IPS DF 4.7 (cell line): ENCODE results near the gene TMEM272.
"Not testable (repeated sequence)": the region's sequence is repeated elsewhere in the genome, so short reads cannot be mapped to it uniquely, and the experiment has no call there.

Source experiments
- DNase-seq: peaks from one replicate; pipeline ENCODE4 v3.0.0-alpha.2; 2013; ENCODE audit warnings: low spot score; ENCODE audit errors: extremely low read depth

The TMEM272 gene

DNA sequence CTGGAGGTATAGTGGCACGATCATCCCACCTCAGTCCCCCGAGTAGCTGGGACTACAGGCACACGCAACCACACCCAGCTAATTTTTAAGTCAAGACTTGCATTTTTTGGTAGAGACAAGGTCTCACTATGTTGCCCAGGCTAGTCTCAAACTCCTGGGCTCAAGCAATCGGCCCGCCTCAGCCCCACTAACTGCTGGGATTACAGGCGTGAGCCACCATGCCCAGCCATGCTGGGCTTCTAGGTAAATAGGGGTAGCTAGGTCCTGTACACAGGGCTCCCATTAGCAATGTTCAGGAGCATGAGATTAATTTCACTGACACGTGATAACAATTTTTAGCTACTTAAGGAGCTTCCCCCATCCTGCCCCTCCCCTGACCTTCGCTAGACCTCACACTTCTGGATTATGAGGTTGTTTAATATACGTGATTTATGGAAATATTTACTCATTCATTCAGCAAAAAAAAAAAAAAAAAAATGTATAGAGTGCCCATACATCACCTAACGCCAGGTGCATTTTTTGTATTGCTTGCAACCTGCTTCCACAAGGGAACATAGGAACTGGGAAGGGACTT is 19.2 kb downstream of the TMEM272 start:
- no peak for DNase-seq

DNA sequence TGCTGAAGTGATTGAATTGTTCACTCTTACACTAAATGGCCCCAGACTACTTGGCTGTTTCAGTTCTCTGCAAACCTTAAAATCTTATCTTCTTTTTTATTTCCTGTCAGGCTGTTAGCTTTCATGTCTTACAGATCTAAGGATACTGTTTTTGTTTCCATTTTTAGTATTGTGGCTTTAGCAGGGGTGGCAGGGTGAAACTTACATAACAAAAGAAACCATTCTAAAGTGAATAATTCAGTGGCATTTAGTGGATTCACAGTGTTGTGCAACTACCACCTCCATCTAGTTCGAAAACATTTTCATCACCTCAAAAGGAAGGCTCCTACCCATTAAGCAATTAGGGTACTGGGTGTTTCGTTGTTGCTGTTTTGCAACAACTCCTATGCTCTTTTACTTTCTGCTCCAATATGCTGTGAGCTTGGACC is 19.8 kb downstream of the TMEM272 start:
- no peak for DNase-seq

DNA sequence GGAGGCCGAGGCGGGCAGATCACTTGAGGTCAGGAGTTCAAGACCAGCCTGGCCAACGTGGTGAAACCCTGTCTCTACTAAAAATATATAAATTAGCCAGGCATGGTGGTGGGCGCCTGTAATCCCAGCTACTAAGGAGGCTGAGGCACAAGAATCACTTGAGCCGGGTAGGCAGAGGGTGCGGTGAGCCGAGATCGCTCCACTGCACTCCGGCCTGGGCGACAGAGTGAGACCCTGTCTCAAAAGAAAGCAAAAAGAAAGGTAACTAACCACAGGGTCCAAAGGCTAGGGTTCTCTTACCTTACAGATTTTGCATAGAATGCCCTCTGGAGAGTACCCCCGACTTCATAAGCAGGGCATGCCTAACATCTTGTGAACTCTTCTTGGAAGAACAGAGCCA is 20.3 kb downstream of the TMEM272 start:
- DNase-seq, result not testable (repeated sequence)

DNA sequence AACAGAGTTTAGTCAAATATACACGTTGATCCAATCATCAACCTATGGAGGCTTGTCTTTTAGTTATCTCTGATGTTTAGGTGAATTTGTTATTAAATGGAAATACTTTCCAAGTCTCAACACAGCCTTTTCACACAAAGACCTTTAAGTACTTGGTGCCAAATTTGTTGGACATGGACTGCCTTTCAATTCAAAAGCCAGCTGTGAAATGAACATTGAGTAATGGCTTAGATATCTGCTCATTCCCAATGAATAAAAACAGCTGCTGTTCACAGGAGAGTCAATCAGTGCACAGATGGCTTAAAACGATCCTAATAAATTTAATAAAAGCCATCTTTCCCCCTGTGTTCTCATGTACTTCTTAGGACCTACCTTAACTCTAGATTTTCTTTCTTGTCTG is 21.1 kb downstream of the TMEM272 start:
- no peak for DNase-seq

DNA sequence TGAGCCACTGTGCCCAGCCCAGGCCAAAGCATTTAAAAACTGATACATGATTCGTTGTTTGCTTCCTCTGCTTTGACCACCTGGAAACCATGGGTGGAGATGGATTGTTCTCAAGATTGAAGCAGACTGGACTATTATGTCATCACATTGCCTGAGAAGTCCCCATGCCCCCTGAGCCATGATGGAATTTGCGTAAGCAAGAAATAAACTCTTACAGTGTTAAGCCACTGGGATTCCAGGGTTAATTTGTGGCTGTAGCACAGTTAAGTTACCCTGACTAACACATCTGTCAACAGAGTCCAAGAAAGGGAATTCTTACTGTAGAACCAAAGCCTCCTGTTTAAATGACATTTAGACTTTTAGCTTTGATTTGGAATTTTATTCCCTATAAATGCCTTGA is 21.6 kb downstream of the TMEM272 start:
- DNase-seq, result no peak

DNA sequence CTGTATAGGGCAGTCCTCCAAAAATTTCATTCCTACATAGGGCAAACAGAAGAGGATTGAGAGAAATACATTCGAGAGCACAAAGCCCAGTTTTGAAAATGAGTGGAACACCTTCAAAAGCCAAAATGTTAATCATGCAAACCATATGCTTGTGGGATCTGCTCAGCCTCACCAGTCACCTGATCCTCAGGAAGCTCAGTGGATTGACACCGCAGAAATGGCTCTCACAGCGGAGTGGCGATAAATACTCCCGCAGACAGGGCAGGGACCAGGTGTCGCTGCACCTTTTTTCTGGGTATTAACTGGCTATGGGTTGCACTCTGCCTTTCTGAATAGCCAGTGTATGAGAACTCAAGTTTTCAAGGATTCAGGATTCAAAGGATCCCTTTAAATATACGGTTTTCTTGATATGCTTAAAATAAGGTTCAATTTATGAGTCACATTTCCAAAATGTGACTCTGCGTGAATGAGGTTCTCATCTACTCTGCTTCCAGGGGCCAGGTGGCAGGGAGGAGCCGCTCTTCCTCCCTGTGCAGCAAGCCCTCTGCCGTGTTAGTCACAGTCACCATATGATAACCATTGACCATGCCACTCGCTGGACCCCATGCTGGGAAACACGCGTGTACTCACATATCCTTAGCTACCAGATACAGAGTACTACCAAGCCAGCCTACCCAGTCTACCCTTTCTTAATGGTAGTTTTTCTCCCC is 22.7 kb downstream of the TMEM272 start:
- no peak for DNase-seq

DNA sequence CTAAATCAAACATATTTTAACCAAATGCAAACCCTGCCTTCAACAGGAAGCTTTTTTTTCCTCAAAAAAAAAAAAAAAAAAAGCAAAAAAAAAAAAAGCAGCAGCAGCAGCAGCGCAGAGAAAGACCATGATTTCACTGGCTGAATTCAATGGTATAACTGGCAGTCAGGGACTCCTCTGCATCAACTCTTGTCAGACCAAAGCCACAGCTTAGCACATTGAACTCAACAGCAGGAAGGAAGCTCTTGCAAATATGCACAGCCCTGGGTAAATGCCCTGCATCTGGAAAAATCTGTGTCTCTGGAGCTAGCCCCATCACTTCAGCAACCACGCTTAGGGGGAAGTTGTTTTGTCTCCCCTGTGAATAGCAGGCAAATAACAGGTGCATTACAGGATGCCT is 23.4 kb downstream of the TMEM272 start:
- DNase-seq, result no peak

DNA sequence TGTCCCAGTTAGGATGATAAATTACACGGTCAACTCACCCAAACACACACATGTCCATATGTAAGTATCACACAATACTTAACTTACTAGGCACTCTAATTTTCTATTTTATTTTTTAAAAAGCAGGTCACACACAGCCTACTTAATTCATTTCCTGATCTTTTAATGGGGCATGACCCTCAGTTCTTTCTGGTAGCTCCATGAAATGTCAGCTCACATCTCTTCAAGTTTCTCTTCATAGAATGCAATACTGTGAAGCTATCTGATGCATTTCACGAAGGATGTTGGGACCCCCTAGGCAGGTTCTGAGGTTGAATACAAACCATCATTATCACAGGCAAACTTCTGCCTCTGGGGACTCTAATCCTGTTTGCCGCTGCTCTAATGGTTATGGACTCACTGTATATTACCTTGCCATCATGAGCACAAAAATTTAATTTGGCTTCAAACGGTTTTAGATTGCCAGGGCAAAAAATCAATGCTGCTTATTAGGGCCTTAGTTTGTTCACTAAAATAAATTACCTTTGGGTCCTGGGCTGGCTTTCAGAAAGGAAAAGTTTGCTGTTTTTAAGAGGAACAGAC is 24.9 kb downstream of the TMEM272 start:
- DNase-seq, result no peak

DNA sequence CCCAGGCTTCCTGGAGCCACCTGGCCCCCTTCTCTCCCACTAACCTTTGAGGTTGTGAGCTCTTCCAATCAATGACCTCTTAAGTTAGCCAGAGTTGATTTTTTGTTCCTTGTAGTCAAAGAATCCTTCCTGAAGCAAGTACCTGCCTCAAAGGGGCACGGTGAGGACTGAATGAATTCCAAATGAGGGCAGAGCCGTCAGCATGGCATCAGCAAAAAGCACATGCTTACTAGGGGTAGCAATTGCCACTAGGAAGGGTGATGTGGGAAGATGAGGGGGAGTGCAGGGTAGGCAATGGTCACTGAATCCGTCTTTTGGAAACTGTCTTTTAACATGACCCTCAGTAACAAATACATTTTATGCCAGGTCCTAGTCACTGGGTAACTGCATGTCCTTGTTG is 25.4 kb downstream of the TMEM272 start:
- no peak for DNase-seq

DNA sequence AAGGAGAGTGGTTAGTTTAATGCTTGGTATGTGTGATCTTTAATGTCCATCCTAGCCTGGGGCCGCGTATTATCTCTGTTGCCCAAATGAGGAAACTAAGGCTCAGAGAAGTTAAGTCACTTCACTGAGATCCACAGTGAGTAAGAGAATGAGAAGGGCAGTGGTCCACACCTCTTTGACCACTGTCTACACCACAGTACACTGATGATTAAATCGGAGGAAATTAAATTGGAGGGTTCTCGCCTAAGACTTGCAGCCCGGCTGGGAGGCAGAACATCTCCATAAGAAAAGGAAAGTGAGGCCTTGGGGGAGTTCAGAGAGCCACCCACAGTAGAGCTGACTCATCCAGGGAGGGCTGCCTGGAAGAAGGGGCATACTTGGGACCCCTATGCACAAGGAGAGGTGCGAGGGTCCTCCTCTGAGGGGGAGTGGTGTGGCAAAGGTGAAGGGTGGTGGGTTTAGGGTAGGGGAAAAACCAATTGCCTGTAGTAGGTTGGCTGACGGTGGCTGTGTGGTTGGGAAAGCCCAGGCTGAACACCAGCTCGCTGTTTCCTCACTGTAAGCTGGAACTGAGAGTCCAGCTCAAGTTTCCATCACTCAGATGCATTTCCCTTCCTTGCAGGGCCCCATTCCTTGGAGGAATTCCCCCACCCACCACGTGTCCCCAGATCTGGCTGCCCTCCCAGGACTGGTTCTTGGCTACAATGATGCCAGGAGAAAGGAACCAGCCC is 26.0 kb downstream of the TMEM272 start:
- DNase-seq, result no peak

DNA sequence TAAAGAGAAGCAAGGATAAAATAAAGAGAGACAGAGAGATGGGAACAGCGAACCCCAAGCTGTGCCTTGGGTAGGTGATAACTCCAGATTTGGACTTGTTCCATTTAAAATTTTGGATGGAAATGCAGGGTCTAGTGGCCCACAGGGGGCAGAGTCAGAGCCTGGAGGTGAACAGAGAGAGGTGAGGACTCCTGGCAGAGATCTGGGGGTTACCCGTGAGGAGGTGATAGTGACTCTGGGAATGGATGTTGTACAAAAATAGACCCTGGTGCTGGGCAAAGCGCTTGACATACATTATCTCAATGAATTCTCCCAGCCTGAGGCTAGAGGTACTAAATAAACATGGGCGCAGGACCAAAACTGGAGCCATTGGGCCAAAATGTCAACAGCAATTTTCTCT is 26.7 kb downstream of the TMEM272 start:
- no peak for DNase-seq

DNA sequence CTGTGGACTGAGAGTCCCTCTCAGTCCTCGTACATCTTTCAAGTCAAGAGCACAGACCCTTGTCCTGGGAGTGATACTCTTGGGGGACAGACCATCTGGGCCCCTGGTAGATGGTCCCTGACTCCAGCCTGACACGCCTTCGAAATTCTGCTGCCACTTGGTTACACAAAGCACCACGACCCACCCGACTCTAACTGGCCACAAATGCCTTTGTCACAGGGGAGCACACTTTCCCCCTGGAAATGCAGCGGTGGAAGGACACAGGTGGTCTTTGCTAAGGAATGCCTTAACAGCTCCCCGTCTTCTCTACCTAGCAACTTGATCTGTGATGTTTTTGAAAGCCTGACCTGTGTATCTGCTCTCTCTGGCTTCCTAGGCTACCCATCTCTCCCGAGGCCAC is 27.3 kb downstream of the TMEM272 start:
- no peak for DNase-seq

DNA sequence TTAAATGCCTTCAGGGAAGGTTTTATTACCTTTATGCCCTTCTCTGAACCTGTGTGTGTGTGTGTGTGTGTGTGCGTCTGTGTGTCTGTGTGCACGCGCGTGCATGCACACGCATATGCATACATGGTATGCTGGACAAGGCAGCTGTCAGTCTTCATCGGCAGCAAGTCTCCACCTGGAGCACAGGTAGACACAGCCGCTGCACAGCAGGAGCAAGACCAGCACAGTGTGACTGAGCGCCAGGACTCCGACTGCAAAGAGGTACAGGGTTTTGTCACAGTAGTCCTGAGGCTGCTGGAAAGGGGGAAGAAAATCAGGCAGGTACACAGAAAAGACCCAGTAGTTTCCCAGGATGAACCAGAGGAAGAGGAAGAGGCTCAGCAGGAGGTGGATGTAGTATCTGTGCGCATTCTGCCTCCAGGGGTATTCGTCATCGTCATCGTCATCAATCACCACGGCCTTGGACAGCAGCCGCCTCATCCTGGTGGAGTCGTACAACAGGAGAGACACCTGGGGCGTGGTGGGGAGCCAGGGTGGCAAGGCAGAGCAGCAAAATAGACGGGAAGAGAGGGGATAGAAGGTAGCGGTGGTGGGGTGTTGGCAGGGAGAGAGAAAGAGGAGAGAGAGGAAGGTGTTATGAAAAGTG is 28.2 kb downstream of the TMEM272 start:
- DNase-seq, result no peak

DNA sequence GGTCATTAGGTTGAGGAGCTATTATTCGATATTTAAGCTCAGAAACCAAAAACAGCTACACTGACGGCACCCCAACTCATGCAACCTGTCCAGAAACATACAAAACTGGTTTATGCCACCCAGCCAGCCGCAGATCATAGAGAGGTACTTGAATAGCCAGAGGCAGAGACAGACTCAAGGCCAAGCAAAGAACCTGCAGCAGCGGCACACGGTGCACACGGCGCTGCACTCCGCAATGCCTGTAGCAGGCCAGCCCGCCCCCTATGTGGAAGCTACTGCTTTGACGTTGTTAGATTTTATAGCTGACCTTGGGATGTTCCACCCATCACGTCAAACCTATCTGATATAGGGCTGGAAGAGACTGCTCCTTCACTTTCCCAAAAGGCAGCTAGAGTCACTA is 29.1 kb downstream of the TMEM272 start:
- no peak for DNase-seq

DNA sequence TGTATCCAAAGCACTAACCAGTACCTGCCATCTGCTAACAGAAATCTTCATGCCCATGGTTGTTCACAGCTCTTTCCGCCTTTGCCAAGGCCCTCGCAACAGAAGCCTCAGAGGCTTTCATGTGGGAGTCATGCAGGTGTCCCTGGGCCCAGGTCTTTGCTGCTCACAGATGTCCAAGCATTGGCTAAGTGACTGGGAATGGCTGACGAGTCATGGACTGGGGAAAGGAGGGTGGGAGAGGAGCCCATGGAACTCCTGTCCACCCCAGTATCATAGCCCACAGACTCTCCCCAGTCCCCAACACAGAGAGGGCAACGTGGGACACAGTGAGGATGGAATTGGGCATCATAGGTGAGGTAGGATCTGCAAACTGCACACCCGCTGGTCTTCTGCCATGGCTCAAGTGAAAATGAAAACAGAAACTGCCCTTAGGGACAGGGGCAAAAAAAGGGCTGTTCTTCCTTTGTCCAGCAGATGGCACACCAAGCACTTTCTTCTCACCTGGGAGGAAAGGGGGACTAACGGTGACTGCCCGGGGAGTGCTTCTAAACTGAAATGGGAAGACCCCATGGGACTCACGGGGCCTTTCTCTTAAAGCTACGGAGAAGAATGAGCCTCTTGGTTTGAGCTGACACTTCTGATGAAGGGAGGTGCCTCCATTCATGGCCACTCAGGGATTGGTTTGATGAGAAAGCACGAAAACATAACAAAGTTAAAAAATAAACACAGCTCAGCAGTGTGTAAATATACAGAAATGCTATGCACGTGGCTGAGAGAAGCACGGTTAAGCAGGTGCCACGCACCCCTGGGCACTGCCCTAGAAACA is 29.9 kb downstream of the TMEM272 start:
- DNase-seq, result peak; percentile 69

DNA sequence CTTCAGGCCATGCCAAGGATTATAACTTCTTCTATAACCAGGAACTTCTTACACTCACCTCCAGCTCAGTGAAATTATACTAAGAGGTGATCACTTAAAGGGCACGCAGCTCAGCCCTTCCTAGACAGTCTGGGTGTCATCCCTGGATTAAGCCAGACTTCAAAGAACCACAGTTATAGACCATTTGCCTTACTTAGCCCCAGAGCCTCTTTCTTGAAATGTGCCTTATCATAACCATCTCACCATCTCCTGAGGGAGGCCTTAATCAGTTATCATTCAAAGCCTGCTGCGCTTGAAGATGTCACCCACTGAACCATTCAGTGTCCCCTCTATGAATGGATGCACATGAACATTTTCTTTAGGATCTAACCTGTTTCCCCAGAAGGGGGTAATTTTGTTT is 30.9 kb downstream of the TMEM272 start:
- no peak for DNase-seq

DNA sequence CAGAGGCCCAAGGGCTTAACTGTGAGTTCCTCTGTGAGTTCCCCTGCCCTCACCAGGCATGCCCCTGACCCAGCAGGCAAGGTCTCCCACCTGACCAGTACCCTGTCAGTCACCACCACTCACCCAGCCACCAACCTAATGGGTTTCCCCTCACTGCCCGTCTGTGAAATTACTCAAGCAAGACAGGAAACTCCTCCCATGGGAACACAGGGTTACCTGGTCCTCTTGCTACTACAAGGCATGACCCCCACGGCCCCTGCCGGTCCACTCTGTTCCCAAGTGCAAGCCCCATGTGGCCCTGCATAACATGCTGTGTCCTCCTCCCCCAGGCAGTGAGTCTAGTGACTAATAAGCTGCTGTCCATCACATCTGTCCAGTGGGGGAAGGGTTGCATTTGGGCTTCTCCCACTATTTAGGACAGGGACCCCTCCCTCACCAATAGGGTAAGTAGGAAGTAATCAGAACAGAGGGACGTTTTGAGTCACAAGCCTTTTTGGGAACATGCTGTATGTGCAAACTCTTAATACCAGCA is 33.0 kb downstream of the TMEM272 start:
- no peak for DNase-seq

DNA sequence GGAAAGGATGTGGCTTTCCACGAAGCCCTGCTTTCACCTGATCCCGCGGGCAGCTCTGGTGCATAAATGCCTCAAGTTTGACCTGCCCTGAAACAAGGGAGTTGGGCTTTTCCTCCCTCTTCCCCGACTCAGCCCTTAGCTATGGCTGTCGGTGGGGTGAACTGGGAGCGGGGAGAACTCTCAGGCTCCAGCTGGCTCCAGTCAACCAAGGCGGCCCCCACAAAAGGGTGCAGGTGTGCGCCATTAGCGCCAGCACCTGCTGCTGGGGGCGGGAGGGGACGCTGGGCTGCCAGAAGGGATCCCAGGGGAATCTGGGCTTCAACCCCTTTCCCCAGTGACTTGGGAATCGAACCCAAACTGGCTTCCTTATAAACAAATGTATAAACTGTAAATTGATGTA is 33.9 kb downstream of the TMEM272 start:
- DNase-seq, result no peak

DNA sequence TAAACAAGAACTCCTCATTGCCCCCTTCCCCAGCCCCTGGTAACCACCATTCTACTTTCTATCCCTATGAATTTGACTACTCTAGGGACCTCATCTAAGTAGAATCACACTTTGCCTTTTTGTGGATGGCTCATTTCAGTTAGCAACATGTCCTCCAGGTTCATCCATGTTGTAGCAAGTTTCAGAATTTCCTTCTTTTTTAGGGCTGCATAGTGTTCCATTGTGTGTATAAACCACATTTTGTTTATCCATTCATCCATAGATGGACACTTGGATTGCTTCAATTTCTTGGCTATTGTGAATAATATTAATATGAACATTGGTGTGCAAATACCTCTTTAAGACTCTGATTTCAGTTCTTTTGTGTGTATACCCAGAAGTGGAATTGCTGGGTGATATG is 36.2 kb downstream of the TMEM272 start:
- no peak for DNase-seq

DNA sequence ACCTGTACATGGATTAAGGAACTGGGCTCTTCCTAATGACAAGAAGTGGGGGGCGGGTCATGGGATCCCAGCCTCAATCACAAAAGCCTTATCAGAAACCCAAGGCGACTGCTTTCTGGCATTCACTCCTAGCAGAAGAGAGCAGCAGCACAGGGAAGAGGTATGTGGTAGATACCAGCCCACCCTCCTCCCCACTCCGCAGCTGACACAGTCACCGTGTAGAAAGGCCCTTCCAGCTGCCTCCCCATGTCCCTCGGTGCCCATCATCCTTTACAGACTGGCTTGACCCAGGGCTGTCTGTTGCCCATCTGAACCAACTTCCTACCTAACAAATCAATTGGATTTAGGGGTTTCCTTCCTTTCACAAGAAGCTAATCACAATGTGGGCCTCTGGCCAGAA is 37.9 kb downstream of the TMEM272 start:
- DNase-seq, result no peak

DNA sequence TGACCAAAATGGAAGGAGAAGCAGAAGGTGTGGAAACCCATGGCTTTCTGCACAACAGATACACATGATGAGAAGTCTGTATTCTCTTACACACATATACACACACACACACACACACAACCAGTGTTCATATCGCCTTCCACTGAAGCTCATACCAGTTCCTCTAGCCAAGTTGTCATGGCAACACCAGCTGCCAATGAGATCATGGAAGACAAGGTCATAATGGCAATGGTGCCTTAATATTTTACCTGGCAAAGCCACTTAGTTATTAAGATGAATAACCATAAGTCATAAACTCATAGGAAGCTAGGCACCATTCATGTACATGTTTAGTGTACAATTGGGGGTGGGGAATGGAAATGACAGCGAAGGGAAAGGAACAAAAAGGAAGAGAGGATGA is 38.4 kb downstream of the TMEM272 start:
- DNase-seq, result no peak
